SIG-M5 treated with dmso at 0.1 percent for 504 hours (cell line): ENCODE data around the gene SGSM1.

Source experiments
- DNase-seq: peaks from one replicate; lab custom pipeline; 2025; ENCODE audit not compliant: unreplicated experiment; lab: John Stamatoyannopoulos, UW

The SGSM1 gene

GRCh38 chr22:24805790-24806662 is at the start of gene SGSM1:
Gene SGSM1, plus strand, starts transcription at chr22:24806211. Its CDS starts 115 bp downstream, at chr22:24806326.
- DNase-seq: peak; percentile 59

GRCh38 chr22:24758164-24758799 is 47.7 kb upstream of the SGSM1 start:
- DNase-seq: peak; percentile 33

- DNase-seq: no peak
Measured at GRCh38 chr22:24759765-24760164, 46.2 kb upstream of the SGSM1 start.

- no peak for DNase-seq
Measured at GRCh38 chr22:24760708-24761306, 45.2 kb upstream of the SGSM1 start.

- no peak for DNase-seq
Measured at GRCh38 chr22:24761888-24762675, 43.9 kb upstream of the SGSM1 start.

GRCh38 chr22:24763872-24764485 is 42.0 kb upstream of the SGSM1 start:
- DNase-seq: no peak

- no peak for DNase-seq
Measured at GRCh38 chr22:24765166-24765565, 40.8 kb upstream of the SGSM1 start.

GRCh38 chr22:24768537-24769374 is 37.3 kb upstream of the SGSM1 start:
- DNase-seq: peak; percentile 33

- no peak for DNase-seq
Measured at GRCh38 chr22:24772493-24773220, 33.4 kb upstream of the SGSM1 start.

GRCh38 chr22:24775769-24776492 is 30.1 kb upstream of the SGSM1 start:
- DNase-seq: no peak

GRCh38 chr22:24776525-24776924 is 29.5 kb upstream of the SGSM1 start:
- no peak for DNase-seq

GRCh38 chr22:24789516-24789915 is 16.5 kb upstream of the SGSM1 start:
- no peak for DNase-seq

- no peak for DNase-seq
Measured at GRCh38 chr22:24791362-24791761, 14.6 kb upstream of the SGSM1 start.

- DNase-seq: no peak
Measured at GRCh38 chr22:24796056-24796455, 10.0 kb upstream of the SGSM1 start.

GRCh38 chr22:24796860-24797259 is 9.2 kb upstream of the SGSM1 start:
- no peak for DNase-seq

GRCh38 chr22:24801901-24802465 is 4.0 kb upstream of the SGSM1 start:
- no peak for DNase-seq

GRCh38 chr22:24803064-24803542 is 2.9 kb upstream of the SGSM1 start:
- DNase-seq: peak; percentile 12

GRCh38 chr22:24806663-24807001 is 621 bp downstream of the SGSM1 start:
- DNase-seq: no peak
